ENCODE results near the gene CAPN5.
A peak's percentile ranks its signal among the peaks of the same experiment; 100 is the strongest.
"Not testable (repeated sequence)": the region's sequence is repeated elsewhere in the genome, so short reads cannot be mapped to it uniquely, and the experiment has no call there.

The CAPN5 gene

DNA sequence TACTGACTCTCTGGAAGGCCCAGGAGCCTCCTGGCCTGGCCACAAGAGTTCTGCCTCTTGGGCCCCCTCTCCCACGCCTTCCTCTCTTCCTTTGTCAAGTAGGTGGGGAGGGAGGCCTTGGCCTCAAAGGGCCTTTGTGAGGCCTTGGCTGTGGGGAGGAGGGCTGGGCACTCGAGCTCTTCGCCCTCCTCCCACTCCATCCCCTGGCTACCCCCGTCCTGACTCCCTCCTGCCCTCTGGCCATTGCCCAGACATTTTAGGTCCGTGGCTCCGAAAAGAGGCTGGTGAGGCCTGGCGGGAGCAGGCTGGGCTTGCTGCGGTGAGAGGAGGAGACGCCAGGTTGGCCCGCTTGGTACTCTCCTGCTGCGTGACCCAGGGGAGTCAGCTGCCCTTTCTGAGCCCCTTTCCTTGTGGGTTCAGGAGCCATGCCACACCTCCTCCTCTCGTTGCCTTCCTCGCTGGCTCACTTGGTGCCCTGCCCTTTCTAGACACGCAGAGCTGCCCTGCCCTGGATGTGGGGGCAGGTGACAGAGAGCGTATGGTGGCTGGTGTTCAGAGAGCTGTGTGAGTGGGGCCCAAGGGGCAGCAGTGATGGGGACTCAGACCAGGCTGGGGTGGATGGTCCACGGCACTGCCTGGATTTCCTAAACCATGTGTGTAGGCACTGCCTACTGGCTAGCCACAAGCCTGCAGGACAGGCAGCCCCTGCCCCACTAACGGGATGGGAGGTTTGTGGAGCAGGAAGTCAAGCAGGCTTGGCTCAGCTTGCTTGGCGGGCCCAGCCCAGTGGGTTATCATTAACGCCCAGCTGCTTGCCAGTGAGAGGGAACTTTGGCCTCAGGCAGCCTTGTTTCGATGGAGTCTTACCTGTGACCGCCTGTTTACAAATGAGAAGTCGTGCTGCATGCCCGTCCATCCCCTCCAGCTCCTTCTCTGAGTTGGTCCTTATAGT, 20.0 kb downstream of the CAPN5 start:
- no peak for DNase-seq

DNA sequence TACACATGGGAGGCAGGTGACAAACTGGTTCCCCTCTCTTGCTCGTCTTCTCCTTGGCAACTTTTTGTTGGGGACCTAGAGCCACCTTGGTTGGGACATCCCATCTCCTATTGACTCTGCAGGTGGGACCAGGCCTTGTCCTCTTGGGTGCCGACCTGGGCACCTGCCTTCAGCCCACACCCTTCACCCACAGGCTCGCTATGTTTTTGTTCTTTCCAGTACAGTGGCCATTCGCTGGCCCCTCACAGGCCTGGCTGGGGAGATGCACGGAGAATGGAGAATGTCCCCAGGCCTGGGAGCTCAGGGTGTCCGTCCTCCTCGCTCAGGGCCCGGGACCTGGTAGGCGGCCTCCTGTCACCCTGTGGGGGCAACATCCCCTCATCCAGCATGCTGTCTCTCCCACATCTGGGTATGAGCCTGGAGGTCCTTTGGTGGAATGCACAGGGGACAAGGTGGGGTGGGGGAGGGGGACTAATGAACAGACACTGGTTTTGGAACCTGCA, 21.0 kb downstream of the CAPN5 start:
- DNase-seq = no peak

DNA sequence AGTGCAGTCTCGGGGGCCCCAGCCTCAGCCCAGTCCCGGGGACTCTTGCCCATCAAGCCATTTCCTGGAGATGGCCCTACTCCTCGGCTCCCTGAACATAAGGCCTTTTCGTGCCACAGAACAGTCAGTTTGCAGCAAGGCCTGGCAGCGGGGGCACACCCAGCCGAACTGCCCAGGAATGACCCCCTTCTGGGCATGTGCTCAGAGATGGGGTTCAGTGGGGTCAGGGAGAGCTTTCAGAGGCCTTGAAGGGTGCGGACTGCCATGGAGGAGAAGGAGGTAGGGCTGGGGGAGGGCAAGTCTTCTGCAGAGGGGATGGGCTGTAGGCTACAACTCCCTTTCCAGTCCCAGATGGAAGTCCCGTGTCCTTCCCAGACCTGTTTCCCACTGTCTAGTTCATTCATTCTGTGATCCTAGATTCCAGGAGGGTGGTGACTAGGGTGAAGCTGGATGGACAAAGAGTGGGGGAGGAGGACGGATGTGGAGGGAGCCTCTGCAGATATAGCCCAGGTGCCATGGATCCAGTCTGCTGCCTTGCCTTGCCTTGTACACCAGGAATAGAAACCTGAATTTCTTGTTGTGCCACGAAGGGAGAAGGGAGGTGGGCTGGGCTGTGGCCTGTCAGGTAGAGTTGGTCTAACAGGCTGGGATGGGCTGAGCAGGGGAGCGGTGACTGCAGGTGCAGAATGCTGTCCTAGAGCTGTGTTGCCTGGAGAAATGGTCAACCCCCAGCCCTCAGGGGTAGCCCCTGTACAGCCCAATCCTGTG, 21.6 kb downstream of the CAPN5 start:
- no peak for DNase-seq

DNA sequence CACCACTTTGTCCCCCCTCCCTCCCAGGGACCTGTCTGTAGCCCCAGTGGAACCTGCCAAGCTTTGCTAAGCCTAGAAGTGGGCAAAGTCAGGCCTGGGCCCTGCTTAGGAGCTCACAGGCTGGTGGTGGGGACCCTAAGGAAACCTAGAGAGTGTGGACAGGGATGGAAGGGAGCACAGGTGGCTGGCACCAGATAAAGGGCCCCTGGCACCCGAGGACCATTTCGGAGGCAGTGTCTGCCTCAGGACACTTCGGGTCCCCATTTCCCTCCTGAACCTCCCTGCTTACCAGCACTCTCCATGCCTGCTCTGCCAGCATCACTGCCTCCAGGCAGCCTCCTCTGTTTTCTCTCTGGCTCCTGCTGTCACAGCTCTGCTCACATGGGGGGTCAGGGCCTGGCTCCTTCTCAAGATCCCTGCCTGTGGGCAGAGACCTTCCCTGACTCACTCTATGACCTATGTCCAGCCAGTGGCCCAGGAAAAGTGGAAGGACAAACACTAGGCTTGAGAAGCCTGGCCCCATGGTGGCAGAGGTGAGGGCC, 22.3 kb downstream of the CAPN5 start:
- no peak for DNase-seq

DNA sequence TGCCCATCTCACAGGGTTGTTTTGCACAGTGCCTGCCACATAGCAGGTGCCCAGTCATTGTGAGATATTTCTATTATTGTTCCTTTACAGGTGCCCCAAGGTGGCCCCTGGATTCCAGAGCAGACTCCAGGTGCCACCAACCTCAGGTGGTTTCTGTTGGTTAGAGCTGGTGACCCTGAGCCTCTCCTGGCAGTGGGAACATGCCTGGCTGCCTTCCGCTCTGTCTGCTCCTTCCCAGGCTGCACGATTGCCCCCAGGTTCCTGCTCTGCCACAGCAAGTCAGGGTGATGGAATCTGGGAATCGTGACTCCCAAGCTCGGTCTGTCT, 23.2 kb downstream of the CAPN5 start:
- DNase-seq = no peak

DNA sequence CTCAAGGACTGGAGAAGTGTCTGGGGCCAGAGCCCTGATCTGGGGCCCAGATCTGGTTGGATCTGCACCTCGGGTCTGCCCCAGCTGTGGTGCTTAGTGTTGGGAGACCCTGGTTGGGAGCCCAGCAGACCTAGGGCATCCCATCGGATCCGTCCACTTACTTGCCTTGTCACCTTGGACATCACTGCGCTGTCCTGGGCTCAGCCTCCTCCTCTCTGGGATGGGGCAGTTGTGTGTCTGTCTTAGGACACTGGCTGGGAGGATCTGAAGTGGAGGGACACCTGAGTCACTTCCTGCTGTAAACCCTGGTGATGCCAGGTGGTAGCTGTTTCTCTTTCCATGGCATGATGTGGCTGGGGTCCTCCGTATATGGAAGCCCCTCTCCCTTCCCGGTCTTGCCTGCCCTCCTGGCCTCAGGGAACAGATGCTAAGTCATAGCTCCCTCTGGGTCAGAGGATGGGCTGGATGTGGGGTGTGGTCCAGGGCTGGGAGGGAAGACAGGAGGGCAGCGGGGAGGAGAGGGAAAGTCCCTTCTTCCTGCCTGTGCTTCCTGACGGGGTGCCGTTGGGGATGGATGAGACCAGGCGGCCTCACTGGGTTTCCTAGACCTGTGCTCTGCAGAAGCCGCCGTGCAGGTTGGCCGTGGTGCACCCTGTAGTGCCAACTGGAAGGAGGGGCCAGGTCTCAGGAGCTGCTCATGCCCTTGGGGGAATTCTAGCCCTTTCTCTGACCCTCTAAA, 23.8 kb downstream of the CAPN5 start:
- no peak for DNase-seq

DNA sequence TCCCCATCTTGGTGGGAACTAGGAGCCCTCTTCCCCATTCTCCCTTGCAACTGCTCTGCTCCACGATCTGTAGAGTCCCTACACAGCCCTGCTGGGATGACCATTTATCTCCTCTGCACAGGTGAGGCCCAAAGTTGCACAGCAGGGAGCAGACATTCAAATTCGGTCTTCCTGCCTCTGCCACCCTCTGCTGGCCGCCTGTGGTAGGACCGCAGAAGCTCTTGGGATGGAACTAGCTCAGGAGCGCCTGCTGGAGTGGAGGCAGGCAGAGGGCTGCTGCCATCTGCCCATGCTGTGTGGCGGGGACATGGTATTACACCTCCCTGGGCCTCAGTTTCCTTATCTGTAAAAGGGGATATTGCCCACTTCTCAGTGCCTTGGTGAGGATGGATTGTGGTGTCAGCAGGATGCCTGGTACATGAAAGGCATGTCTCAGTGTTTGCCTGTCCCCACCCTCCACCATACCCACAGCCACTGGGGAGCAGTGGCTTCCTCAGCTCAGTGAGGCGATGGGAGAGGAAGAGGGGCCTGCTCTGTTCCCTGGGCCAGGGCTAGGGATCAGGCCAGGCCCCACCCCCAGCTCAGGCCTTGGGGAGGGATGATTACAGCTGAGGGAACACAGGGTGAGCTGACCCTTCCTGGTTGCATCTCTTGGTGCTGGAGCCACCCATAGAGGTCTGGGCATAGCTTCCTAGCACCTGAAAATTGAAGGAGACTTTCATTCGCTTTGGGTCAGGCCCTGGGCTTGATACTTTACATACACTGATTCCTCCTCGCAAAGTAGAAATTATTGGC, 24.6 kb downstream of the CAPN5 start:
- DNase-seq = peak; percentile 76 to 77

DNA sequence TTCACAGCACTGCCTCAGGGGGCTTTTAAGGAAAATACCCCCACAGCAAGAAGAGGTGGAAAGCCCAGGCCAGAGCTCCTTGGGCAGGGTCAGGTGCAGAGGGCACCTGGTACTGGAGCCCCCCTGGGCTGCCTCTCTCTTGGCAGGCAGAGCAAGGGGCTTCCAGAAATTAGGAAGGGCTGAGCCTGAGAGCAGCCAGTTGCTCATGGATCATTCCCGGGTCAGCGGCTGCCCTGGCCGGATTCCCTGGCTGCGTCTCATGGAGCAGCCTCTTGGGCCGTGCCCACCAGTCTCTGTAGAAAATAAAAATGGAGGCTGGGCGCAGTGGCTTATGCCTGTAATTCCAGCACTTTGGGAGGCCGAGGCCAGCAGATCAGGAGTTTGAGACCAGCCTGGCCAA, 25.6 kb downstream of the CAPN5 start:
- DNase-seq = no peak

DNA sequence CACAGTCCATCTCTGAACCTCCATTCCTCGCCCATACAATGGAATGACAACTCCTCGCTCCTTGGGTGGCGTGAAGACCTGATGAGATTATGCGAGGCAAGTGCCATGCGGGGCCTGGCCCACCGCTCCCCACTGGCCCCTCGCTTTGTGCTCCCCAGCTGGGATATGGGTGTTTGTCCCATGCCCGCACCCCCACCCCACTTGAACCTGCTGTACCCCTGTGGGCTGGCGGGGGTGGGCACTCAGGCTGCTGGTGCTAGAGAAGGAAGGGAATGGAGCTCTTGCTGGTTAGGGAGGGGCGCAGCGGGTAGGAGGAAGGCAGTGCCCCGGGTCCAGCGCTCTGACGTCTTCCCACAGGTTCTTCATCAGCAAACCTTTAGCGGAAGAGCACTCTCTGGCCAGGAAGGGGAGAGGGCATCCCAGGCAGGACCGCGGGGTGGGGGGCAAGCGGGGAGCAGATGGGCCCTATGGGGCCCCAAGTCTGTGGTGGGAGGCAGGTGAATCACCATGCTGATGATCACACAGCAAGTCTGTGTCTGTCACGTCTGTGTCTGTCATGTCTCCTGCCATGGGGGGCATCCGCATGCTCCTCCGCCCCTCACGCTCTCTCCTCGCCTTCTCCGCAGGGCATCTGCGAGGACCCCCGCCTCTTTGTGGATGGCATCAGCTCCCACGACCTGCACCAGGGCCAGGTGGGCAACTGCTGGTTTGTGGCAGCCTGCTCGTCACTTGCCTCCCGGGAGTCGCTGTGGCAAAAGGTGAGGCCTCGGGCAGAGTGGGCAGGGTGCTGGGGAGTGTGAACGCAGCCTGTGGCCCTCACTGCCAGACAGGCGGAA, 26.5 kb downstream of the CAPN5 start:
- DNase-seq = no peak

DNA sequence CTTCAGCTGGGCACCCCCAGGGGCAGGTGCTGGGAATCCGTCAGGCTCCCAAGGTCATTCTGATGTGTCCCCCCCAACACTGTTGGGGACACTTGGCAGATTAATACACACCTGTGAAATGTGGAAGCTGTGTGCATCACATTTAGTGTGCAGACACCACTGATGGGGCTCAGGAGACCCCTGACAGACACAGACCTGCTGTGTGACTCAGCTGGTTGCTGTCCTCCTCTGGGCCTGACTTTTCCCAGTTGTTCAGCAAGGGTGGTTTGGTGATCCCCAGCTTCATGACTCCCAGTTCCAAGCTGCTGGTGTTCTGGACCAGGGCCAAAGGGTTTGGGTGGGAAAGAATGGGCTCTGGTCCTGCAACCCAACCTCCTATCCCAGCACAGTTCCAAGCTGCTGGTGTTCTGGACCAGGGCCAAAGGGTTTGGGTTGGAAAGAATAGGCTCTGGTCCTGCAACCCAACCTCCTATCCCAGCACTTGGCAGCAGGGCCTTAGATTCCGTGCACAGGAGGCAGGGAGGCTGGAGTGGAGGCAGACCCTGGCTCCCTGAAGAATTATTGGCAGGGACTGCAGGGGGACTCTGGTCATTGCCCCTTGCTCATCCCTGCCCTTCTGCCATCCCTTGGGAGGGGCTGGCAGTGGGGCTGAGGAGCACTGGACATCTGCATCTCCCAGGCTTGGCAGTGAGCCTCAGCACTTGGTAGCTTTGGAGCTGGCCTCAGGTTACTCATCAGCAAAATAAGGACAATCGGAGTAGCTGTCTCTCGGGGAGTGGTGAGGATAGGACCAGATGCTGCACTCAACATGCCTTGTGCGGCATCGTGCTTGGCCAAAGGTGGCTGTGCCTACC, 27.4 kb downstream of the CAPN5 start:
- no peak for DNase-seq

DNA sequence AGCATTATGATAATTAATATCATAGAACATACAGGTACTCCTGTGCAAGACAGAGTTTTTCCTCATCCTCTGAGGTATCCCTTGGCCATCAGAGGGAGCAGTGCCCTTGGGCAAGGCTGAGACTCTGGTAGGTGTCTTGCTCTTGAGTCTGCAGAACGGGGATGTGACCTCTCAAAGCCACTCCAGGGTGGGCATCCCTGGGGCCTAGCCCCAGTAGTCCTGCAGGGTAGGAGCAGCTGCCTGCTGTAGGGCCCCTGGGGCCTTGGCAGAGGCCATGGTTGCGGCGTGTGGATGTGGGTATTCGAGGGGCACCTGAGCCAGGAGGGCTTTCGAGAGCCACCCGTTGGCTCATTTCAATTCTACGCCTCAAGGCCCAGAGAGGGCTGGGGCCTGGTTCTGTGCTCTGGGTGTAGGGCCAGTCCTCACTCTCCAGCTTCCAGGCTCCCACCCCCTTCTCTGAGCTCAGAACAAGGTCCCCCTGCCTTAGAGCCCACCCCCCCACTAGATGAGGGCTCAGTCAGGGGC, 28.1 kb downstream of the CAPN5 start:
- DNase-seq = no peak

DNA sequence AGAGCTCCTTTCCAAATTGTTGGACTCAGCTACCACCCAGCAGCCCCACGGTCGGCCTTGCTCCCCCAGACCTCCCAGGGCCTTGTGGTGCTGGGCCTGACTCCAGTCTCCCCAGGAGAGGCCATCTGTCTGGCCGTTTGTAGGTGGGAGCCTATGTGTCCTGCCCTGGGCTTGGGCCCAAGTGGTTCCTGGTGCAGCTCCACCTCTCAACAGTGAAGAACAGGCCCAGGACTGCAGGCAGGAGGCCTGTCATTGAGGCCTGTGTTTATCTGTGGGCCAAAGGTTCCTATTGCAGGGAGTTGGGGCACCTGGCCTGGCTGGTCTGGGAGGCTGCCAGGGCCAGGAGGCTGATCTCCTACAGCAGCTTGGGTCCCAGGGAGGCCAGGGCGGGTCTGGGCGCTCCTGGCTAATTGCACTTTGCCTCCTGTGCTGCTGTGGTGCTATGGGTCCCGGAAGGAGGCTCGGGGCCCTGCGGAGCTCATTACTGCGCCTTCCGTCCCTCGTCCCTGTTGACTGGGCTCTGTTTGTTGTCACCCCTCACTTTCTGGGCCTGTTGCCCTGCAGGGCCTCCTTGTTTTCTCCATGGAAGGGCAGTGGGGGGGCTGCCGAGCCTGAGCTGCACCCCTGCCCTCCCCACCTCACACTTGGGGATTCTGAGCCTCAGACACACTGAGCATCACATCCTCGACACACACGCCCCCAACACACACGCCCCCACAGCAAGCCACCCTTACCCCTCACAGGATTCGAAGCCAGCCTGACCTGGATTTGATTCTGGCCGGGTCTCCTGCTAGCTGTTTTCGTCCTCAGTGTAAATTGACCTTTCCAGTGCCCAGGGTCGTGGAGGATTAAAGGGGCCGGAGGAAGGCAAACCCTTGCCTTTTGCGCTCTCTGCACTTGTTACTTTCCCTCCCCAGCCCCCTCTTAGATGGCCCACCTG, 29.1 kb downstream of the CAPN5 start:
- no peak for DNase-seq

DNA sequence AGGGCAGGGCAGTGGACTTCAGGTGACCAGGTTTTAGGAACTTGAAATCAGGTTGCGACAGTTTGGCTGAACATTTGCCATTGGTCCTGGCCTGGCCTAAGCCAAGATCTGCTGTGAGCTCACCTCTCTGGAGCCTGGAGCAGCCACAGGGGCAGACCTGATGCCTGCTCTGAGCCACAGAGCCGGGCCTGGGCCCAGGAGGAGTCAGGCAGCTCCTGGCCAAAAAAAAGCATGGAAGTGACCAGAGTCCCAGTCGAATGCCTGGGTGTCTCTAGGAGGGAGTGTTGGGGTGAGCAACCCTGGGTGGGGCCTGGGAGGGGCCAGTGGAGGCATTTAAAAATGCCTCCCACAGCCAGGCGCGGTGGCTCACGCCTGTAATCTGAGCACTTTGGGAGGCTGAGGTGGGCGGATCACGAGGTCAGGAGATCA, 29.8 kb downstream of the CAPN5 start:
- DNase-seq = no peak

DNA sequence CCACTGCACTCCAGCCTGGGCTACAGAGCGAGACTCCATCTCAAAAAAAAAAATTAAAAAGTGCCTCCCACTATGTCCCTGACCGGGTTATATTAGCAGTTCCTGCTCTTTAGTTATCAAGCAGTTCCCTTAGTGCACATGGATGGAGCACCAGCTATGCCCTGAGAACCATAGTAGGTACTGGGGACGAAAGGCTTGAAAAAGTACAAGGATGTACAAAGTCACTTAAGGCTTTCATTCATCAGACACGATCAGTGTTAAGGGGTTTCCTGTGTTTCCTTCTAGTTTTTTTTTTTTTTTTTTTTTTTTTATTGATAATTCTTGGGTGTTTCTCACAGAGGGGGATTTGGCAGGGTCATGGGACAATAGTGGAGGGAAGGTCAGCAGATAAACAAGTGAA, 30.4 kb downstream of the CAPN5 start:
- DNase-seq = not testable (repeated sequence)

DNA sequence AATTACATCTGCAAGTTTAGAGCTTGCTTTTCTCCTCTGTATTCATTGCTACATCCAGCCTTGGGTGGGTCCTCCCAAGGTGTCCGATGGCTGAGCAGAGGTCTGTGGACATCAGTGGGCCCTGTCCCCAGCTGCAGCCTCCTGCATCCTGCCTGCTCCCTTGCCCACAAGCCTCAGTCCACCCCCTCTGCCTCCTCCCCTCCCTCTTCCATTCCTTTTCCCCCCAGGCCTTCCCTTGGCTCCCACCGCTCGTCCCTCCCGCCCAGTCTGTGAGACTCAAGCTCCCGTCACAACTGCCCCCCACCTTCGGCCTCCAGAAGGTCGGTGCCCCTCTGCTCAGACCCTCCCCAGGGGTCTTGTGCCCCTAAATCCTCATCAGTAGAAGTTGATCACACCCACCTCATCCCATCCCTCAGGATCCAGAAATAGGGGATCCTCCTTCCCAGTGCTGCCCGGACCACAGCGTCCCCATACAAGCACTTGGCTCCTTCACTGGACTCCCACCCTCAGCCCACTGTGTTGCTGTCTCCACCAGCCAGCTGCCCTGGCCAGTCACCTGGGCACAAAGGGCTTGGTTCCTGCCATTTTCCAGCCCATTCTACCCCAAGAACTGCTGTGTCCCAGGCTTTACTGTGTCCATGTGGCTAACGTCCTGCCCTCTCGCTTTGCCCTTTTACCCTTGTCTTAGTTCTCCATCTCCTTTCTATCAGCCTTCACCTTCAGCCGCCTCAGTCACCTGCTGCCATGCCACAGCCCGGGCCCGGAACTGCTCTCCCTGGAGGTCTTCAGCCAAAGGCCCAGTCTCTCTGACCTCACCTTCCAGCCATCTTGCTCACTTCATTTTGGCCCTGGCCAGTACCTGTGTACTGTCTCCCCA, 33.6 kb downstream of the CAPN5 start:
- no peak for DNase-seq

DNA sequence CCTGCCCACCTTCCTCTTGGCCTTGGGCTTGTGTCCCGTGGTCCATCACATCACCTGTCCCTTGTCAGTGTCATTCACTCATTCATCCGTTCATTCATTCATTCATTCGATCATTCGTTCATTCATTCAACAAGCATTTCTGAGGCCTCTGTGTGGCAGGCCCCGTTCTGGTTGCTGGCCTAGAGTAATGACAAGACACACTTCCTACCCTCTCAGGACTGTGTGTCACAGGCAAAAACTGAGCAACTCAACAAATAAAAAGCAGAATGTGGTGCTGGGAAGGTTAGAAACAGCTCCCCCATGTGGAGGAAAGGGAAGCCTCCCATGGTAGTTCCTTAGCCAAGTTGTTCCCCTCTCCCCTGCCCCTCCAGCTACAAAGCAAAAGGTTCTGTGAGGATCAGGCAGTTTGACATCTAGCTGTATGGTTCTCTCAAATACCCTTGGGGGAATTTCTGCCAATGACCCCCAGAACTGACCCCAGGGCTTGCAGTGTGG, 34.3 kb downstream of the CAPN5 start:
- no peak for DNase-seq
